Kidney epithelial cell (primary cell): ENCODE results near the gene AHNAK2. TPM values are rescaled to one million over a fixed set of nuclear protein-coding genes. Genes with fewer than 3 reads are reported as not detected.
"Not testable (repeated sequence)": the region's sequence is repeated elsewhere in the genome, so short reads cannot be mapped to it uniquely, and the experiment has no call there.

ENCODE experiments used
- DNase-seq: peaks from one replicate; pipeline ENCODE4 v3.0.0-alpha.2; 2010; ENCODE audit warnings: low read depth
- H3K27me3 ChIP-seq: 2 replicates; pipeline ENCODE4 v1.6.0; 2011; ENCODE audit warnings: low read length; ENCODE audit not compliant: control insufficient read depth, insufficient read depth
- H3K36me3 ChIP-seq: 2 replicates; pipeline ENCODE4 v1.5.1; 2011; ENCODE audit warnings: low read length; ENCODE audit not compliant: control insufficient read depth, insufficient read depth
- H3K4me3 ChIP-seq: 2 replicates; pipeline ENCODE4 v1.5.1; 2011; ENCODE audit warnings: low read depth, mild to moderate bottlenecking, control low read depth, low read length
- CTCF ChIP-seq: IDR thresholded peaks from 2 replicates; pipeline ENCODE4 v1.5.1; 2011; ENCODE audit warnings: mild to moderate bottlenecking, moderate library complexity, low read length, control low read depth, inconsistent platforms; ENCODE audit not compliant: insufficient read depth, poor library complexity, severe bottlenecking
- total RNA-seq: library from RNA; depleted of rRNA; stranded (reverse); fragments of >200 nt; gene quantifications from 2 replicates; pipeline ENCODE4 v1.2.3, GENCODE V29; 2015

The AHNAK2 gene
- total RNA-seq, 1 donor from 2014 or later, result 121 TPM

- no peak for DNase-seq
- Histone ChIP-seq H3K4me3 (no peak overlapping the region), H3K36me3 (peaks cover 2% of the 10 kb centered on the region), H3K27me3 (no peaks in the 10 kb centered on the region)
- TF ChIP-seq CTCF, result no peak
These were observed 22.8 kb downstream of the AHNAK2 start for GRCh38 chr14:104955396-104955770.

- Histone ChIP-seq H3K36me3 (peaks cover 2% of the 10 kb centered on the region), H3K27me3 (no peaks in the 10 kb centered on the region), H3K4me3 (no peak overlapping the region)
- no peak for TF ChIP-seq CTCF
- no peak for DNase-seq
These were observed 23.3 kb downstream of the AHNAK2 start for GRCh38 chr14:104954746-104955395.

GRCh38 chr14:104953896-104954656, 24.1 kb downstream of the AHNAK2 start:
- no peak for TF ChIP-seq CTCF
- Histone ChIP-seq H3K27me3 (no peaks in the 10 kb centered on the region), H3K4me3 (no peak overlapping the region), H3K36me3 (peaks cover 2% of the 10 kb centered on the region)
- no peak for DNase-seq

GRCh38 chr14:104953097-104953496, 25.1 kb downstream of the AHNAK2 start:
- Histone ChIP-seq H3K4me3 (no peak overlapping the region), H3K36me3 (peaks cover 2% of the 10 kb centered on the region), H3K27me3 (no peaks in the 10 kb centered on the region)
- TF ChIP-seq CTCF, result no peak
- DNase-seq, result no peak

- H3K36me3 ChIP-seq, H3K4me3 ChIP-seq: not testable (repeated sequence)
These were observed 26.1 kb downstream of the AHNAK2 start for GRCh38 chr14:104951863-104952657.

GRCh38 chr14:104950701-104951100, 27.5 kb downstream of the AHNAK2 start:
- H3K4me3 ChIP-seq, H3K27me3 ChIP-seq, DNase-seq, H3K36me3 ChIP-seq: not testable (repeated sequence)

More at GRCh38 chr14:104951863-104952657, 26.1 kb downstream of the AHNAK2 start:
- not testable (repeated sequence) for DNase-seq, H3K27me3 ChIP-seq
